Renal cortical epithelial cell (primary cell): Measurements from ENCODE around the gene ST3GAL6. TPM values are rescaled to one million over a fixed set of nuclear protein-coding genes. Genes with fewer than 3 reads are reported as not detected.

ENCODE experiments used
- DNase-seq: peaks from one replicate; pipeline ENCODE4 v3.0.0-alpha.2; 2011; ENCODE audit warnings: low read depth
- total RNA-seq: library from RNA; depleted of rRNA; stranded (reverse); fragments of >200 nt; gene quantifications from 2 replicates; pipeline ENCODE4 v1.2.3, GENCODE V29; 2014

The ST3GAL6 gene, protein sequence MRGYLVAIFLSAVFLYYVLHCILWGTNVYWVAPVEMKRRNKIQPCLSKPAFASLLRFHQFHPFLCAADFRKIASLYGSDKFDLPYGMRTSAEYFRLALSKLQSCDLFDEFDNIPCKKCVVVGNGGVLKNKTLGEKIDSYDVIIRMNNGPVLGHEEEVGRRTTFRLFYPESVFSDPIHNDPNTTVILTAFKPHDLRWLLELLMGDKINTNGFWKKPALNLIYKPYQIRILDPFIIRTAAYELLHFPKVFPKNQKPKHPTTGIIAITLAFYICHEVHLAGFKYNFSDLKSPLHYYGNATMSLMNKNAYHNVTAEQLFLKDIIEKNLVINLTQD
- 1.4 and 3.1 TPM in 2 replicates for total RNA-seq

DNA sequence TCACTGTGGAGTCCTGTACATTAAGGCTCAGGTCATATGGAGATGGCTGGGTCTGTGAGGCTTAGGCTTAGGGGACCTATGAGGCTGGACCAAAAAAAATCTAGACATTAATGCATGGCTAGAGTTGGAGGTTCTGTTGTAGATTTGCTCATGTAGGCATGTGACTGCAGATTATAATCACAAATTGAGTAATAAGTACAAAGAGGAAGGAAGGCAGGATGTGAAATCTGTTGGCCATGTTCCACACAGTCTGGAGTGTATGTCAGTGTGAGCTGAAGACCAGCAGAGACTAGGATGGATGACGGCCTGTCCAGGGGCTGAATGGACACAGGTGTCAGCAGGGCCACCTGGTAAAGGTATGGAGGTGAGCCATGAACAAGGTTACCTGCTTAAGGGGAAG lies at the start of gene ST3GAL6:
TSS of gene ST3GAL6 (plus strand) at position 265 of the 400 bp plus-strand sequence. CDS start 5,101 bp downstream, outside the sequence.
- DNase-seq = no peak

DNA sequence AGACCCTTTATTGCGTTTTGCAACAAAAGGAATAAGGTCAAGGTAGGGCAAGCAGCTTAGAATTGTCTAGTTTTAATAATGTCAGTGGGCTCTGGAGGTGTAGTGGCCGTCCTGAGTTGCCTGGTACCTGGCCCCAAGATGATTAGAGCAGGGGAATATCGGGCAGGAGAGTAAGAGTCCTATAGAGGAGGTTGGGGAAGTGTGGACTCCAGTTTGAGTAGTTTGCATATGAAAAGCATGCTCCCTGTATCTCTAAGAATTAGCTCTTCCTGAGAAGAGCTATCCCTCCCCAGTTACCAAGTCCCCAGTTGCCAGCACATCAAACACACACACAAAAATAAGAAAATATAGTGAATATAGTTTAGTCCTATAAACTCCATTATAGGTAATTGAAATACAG lies 49.2 kb upstream of the ST3GAL6 start:
- DNase-seq = no peak

DNA sequence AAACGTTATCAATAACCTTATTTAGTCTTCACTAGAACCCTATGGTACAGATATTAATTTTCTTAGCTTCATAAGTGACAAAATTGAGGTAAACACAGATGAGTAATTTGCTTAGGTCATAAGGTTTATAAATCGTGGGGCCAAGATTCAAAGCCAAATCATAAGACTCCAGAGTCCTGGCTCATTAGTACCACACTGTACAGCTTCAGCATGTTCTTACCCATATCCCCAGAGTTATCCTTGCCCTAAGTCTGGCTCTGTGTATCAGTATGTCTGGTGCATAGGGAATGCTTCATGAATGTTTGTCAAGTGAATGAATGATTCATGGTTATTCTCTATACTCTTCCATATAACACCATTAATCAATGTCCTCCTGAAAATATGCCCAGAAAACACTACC lies 45.6 kb upstream of the ST3GAL6 start:
- DNase-seq = no peak

DNA sequence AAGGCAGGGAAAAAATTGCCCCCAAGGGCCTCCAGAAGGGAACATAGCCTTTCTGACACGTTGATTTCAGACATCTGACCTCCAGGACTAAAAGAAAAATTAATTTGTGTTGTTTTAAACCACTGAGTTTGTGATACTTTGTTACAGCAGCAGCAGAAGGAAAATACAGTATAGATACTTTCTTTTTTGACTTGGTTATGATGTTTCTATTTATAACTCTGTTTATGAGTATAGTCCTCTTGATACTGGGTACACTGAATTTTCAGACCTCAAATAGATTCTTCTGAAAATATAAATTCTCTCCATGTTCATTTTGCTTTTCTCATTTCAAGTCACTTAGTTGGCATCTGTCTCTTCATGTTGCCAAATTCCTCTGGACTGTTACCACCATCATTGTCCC lies 44.4 kb upstream of the ST3GAL6 start:
- DNase-seq = no peak

DNA sequence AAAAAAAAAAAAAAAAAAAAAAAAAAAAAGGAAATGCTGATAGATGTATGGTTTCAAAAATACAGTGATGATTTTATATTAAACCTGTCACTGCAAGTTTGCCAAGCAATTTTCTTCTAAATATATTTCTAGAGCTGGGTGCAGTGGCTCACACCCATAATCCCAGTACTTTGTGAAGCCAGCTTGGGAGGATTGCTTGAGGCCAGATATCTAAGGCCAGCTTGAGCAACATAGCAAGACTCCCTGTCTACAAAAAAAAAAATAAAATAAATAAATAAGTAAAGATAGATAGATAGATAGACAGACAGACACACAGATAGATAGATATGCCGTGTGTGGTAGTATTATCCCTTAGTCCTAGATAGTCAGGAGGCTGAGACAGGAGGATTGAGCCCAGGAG lies 41.4 kb upstream of the ST3GAL6 start:
- no peak for DNase-seq

DNA sequence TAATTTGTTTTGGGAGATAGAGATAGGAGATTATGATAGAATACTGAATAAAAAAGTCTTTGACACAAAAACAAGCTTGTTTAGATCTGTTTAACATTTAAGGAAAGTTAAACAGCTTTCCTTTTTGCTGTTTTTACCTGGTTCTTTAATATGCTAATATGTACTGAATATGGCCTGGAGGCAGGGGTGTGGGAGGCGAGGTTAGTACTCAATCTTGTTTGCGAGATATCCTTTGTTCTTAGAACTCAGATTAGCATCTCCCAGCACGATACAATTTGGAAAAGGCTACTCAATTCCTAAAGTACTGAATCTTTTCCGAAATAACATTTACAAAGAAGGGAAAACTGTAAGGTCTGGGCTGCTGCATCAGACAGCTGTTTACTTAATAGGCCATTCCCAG lies 40.8 kb upstream of the ST3GAL6 start:
- no peak for DNase-seq

DNA sequence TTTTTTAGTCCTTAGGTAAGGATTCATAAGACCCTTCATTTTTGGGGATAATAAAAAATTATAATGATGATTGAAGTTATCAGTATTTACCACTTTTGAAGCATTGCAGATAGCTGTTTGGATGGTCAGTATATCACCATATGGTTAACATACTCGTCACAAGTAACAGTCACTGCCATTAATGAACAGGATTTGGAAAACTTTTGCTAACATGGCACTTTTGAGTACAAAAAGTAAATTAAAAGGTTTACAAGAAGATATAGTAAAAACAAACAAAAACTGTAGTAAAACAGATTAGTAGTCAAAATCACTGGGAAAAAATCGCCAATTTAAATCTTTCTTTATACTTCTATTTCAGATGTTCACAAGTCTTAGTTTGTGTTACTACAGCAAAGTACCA lies 37.8 kb upstream of the ST3GAL6 start:
- DNase-seq = no peak

DNA sequence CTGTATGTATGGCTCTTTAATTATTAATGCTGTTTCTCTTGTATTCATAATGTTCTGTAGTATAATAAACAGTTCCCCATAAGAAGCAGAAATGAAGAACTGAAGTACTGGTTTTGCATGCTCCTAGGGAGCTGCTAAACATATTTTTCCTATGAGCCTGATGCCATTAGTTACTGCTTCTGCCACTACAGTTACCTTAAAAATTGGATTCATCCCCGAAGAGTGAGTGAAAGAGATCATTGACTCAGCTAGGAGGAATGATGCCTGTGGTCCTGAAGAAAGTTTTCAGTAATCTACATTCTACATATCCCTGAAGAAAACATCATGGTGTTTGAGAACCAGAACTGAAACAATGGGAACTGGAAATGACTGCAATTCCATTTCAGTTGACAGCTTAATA lies 37.1 kb upstream of the ST3GAL6 start:
- peak; percentile 44 for DNase-seq

DNA sequence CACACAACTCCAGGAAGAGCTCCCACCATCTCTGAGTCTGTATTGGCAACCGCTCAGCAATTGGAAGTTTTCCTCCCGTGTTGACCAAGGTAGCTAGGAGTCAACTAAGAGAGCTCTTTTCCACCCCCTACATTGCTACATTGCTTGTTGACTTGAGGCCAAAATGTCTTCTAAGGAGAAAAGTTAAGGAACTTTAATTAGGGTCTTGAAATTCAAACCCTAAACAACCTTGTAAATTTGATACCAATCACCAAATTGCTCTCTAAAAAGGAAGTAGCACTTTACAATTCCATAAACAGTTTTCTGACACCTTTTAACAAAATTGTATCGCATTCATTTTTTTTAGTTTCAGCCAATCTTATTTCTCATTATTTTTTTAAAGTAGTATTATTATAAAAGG lies 35.5 kb upstream of the ST3GAL6 start:
- no peak for DNase-seq

DNA sequence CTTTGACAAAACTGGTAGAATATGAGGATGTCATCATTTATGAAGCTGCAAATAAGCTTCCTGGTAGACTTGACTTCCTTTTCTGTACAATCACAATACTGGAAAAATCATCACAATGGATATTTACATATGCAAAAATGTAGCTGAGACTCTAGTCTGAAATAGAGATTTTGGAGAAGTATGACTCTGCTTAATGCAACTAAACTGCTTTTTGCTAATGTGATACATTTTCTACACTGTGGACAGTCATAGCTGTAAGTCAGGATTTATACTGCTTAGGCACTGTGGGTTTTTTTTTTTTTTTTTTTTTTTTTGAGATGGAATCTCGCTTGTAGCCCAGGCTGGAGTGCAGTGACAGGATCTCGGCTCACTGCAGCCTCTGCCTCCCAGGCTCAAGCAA lies 34.5 kb upstream of the ST3GAL6 start:
- DNase-seq = no peak

DNA sequence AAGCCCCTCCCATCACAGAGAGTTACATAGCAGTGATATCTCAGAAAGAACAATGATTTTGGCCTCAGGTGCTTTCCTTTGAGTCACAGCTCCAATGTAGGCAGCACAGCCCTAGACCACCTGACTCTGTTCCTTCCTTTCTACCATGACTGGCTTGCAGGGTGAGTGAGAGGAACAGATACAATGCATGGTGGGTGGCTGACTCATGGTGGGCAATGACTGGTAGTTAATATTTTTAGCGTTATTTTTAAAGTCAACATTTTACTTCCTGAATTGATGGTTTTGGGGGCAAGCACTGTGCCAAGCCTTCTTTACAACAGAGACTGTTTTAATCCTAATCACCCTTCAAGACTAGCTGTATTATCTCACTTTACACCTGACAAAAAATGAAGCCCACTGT lies 32.8 kb upstream of the ST3GAL6 start:
- DNase-seq = peak; percentile 68

DNA sequence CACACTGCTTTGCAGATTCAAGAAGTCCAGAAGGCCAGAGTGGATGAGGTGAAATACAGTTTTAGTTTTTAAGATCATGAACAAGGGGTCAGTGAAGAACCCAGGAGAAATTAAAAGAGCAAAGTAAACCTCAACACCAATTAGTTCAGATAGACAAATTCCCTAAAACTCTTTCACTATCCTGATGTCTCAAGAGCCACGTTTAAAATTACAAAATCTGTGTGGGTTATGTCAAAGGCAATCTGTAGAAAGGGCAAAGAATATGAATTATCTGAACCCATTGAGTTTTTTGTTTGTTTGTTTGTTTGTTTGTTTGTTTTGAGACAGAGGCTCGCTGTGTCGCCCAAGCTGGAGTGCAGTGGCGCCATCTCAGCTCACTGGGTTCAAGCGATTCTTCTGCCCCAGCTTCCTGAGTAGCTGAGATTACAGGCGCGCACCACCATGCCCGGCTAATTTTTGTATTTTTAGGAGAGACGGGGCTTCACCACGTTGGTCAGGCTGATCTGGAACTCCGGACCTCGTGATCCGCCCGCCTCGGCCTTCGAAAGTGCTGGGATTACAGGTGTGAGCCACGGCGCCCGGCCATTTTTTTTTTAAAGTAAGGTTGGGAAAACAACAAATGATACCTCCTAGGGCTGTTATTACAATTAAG lies 32.1 kb upstream of the ST3GAL6 start:
- no peak for DNase-seq

DNA sequence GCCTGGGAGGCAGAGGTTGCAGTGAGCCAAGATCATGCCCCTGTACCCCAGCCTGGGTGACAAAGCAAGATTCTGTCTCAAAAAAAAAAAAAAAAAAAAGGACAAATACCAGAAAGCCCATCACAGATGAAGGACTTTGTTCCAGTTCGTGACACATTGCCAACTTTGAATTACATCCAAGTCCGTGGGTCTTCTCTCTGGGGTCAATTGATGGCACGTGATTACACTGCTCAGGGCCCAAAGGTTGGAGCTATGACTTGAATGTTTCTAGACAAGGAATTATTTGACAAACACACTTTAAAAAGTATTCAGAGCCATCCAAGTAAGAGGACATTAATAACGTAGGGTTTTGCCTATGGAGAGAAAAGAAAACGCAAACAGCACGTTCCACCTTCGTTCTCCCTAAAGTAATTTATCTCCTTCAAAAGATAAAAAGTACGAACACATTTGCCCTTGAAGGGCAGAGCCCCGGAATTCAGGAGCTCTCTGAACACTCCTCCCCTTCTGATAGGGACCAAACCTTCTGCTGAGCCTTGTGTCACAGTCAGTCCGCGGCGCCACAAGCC lies 31.3 kb upstream of the ST3GAL6 start:
- DNase-seq = no peak

DNA sequence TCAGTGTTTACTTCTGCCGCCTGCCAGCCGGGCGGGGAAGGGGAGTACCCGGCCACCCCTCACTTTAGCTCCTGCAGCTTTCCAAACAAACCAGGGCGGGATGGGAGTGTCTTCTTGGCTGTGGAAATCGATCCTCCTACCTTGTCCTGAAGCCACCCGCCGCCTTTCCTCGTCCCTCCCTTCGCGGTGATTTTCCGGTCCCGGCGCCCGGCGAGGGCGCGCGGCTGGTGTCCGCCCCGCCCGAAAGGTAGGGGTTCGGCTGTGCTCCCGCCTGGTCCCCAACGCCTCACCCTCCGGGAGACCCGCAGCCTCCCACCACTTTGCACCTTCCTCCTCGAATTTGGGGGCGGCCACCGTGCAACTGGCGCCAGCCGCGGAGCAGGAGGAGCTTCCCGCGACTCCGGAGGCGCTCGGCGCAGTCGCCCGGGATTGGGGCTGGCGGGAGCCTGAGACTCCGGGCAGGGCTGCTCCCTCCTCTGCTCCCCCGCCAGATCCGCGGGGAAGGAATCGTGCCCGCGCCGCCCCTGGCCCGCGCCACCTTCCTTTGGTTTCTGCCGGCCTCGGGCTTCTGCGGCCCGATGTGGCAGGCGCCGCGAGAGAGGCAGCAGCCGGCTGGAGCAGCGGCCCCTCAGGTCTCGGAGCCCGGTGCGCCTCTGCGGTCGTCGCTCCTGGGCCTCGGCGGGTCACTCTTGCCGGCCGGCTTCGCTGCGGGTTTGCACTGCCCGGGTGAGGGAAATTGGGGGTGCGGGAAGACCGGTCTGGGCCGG lies 30.7 kb upstream of the ST3GAL6 start:
- no peak for DNase-seq

DNA sequence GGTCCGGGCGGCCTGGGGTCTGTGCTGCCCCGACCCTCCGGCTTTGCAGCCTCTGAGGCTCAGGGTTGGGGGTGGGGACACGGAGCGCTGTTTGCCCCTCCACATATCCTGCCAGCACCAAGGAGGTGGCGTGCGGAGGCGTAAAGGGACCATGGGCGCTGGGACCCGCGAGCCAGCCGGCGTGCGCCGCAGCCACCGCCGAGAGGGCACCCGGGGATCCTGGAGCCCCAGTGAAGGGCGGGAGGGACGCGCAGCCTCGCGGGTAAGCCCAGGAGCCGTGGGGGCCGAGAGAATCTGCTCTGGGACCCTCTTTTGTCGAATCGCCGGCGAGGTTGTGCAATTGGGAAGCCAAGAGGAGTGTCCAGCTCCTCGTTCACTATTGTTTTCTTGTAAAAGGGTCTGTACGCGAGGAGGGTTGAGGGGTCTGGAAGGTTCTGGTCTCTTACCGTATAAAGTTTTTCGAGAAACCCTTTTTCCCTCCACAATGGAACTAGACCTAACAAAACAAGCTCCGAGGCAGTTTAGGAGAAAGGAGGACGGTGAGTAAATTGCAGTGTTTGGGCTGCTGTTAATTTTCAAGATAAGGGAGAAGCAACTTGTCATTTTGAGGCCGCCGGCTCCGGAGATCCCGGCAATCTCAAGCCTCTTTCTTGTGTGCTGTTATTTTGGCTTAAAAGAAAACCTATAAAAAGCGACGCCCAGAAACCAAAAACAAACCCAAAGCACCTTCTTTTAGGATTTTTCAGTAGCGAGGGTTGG lies 29.9 kb upstream of the ST3GAL6 start:
- DNase-seq = no peak

DNA sequence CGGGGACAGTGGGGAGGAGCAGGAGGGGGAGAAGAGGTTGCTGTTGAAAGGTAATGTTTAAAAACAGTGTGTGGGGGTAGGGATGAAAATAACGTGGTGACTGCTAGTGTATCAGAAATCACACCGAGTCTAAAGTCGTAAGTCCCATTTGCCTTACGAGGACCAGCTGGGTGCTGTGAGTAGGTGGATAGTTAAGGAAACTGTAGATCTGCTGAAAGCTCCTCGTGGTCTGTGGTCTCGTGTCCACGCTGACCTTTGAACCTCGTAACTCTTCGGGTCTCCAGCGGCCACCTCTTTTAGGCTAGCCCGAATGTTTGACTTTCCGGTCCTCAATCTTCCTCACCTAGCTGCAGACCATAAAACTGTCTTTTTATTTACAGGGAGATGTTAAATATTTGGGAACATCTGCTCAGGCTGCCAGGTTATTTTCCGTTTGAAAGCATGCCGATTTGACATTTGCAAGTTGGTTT lies 29.3 kb upstream of the ST3GAL6 start:
- no peak for DNase-seq

DNA sequence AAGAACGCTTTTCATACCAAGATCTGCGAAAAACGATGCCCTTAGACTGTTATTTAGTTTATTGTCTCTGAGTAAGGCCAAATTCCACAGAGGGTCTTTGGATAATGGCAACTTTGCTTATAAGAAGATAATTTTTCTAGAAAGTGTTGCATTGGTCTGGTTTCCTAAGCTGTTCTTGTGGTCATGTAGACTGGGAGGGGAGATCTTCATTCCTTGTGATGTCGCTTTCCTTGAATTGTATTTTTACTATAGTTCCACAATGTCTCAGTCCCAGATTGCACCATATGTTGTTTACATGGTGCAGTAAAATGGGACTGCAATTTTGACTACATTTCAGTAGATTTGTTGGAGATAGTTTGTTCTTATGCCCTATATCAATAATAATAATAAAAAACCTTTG lies 28.8 kb upstream of the ST3GAL6 start:
- no peak for DNase-seq

DNA sequence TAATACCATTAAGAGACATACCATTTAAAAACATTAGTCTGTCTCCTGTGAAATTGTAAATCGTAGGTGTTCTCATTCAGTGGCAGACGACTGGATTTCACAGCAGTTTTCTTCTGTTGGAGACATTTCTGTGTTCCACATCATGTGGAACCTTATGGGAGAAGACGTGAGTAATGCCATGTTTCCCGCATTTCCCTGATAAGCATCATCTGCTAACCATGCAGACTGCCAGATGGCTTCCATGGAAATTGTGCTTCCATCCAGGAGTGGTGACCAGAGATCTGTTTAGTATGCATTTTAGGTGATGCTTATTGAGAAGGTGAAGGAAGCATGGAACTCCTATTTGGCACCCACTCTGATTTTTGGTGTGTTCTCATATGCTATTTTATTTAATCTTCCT lies 28.4 kb upstream of the ST3GAL6 start:
- DNase-seq = no peak

DNA sequence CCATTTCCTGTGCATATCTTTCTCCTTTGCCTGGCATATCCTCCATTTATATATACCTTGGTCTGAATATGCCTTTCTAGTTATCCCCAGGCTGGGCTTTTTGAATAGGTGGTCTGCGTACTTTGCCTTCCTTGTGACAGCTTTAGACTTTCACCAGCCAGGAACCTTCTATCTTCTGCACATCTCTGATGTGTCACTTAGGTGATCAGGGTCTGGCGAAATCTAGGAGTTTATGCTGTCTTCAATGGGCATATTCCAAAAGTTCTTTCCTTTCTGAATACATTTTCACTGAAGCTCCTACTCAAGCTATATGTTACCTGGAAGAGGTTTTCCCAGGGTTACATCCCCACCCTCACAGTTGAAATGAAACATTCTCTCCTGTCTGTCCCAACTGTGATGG lies 27.8 kb upstream of the ST3GAL6 start:
- DNase-seq = no peak

DNA sequence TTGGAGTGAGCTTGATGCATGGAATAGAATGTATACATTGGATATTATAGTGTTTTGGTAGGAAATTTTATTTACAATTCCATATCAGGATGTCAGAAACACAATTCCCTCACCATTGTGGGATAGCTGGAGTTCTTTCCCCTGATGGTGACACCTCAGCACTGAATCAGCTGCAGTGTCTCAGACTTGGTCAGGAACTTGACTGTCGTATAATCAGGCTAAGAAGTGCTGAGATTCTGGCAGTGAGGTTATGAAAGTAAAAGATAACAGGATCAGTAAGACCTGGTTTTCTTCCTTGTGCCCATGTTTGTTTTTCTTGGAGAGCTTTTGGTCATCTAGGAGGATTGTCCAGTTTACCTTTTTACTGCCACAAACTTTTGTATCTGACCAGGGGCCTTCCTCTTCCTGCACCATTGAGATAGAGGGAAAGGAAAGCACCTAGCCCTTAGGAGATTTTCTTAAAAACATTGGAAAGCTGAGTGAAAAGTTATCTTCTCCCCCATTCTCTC lies 27.3 kb upstream of the ST3GAL6 start:
- DNase-seq = no peak

DNA sequence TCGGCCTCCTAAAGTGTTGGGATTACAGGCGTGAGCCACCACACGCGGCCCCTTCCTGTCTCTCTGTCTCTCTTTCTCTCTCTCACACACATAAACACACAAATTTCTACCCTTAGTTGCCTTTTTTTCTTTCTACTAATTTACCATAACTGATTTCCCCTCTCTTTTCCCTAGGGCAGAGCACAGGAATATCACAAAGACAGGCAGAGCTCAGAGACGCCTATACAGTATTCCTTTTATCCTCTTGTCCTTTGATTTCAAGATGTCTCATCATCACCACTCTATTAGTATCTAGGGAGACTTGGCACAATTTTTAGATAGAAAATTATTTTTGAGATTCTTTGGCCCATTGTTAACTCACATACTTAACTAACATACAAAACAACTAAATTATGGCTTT lies 25.8 kb upstream of the ST3GAL6 start:
- DNase-seq = no peak

DNA sequence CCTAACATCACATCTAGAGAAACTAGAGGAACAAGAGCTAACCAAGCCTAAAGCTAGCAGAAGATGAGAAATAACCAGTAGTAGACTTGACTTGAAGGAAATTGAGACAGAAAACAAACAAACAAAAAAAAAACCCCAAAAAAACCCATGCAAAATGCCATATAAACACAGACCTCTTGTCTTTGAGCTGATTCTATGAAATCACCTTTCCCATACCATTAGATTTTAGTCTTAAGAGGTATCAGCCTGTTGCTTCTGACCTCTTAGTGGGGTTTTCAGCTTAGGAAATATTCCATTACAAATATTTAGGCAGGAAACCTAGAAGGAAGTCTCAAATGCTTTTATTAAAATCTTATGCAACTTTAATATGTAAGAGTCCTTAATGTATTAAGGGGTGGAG lies 23.9 kb upstream of the ST3GAL6 start:
- no peak for DNase-seq
